Suprapubic skin (tissue), 4 donors: ENCODE measurements around the gene C22orf39. TPM values are rescaled to one million over a fixed set of nuclear protein-coding genes. Genes with fewer than 3 reads are reported as not detected.

Source experiments
- DNase-seq, 2 donors: peaks; one replicate each; pipeline ENCODE4 v3.0.0-alpha.2; 2019; ENCODE audit warnings: low spot score in 2 of 2
- H3K27ac ChIP-seq: fragments of 200-600 bp; sonication (generic); one replicate; pipeline ENCODE4 v1.5.1; 2019
- H3K27me3 ChIP-seq: fragments of 200-600 bp; sonication (generic); one replicate; pipeline ENCODE4 v1.5.1; 2019
- H3K36me3 ChIP-seq: fragments of 200-600 bp; sonication (generic); one replicate; pipeline ENCODE4 v1.5.1; 2019
- H3K4me1 ChIP-seq: fragments of 200-600 bp; sonication (generic); one replicate; pipeline ENCODE4 v1.5.1; 2019
- H3K4me3 ChIP-seq: fragments of 200-600 bp; sonication (generic); one replicate; pipeline ENCODE4 v1.5.1; 2019; ENCODE audit warnings: mild to moderate bottlenecking
- H3K9me3 ChIP-seq: fragments of 200-600 bp; sonication (generic); one replicate; pipeline ENCODE4 v1.5.1; 2019
- EP300 ChIP-seq: sonication (generic); formaldehyde crosslinking; IDR thresholded peaks from one replicate; pipeline ENCODE4 v1.6.1; 2017; ENCODE audit warnings: antibody characterized with exemption
- POLR2A ChIP-seq, 2 donors: fragments of 450-650 bp; IDR thresholded peaks; one replicate each; pipeline ENCODE4 v1.6.1; 2017; ENCODE audit warnings: antibody characterized with exemption in 2 of 2, mild to moderate bottlenecking in 2 of 2, moderate library complexity in 2 of 2
- POLR2AphosphoS5 ChIP-seq, 3 donors: sonication (generic); formaldehyde crosslinking; IDR thresholded peaks; one replicate each; pipeline ENCODE4 v1.6.1; 2017; ENCODE audit warnings: antibody characterized with exemption in 3 of 3
- WGBS: methylation state at CpG from one replicate; pipeline ENCODE4 v1.1.5; 2018; 5-methylcytosine and 5-hydroxymethylcytosine counted together
- total RNA-seq, 4 donors: library from RNA; depleted of rRNA; stranded (reverse); fragments of >200 nt; gene quantifications; one replicate each; pipeline ENCODE4 v1.1.0, GENCODE V29; 2016
- TF ChIP-seq, protein P1 (sequence below), 2 donors: fragments of 200-600 bp in 1 of 2; fragments of 450-650 bp in 1 of 2; sonication (generic) in 1 of 2; IDR thresholded peaks; one replicate each; pipeline ENCODE4 v1.5.1; 2016 to 2019; ENCODE audit warnings: antibody characterized with exemption in 2 of 2, mild to moderate bottlenecking in 1 of 2, moderate library complexity in 1 of 2

C22orf39 gene
- total RNA-seq, 4 donors from 2014 or later: 49.4 to 67.0 (median 51.7) TPM

DNA sequence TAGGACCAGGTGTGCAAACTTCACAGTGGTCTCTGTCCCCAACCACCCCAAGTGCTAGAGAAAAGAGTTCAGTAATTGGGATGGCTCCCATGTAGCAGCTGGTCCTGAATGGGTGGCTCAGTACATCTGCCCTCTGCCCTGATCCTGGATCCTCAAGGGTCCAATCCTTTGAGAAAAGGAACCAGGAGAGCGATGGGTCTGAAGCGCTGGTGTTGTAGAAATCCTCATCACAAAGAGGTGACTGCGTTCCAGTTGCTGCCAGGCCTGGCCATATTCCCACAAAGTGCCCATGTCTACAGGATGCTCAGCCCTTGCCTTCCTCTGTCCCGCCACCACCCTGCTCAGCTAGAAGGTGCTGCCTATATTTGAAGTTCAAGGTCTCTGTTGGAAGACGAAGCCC, 6.2 kb upstream of the C22orf39 start:
- H3K36me3 ChIP-seq: peaks cover 74% of the 10 kb centered on the region
- no peak for DNase-seq
- TF ChIP-seq EP300 (no peak), POLR2A (IDR thresholded peaks at IDR 0.05) (no peak), POLR2AphosphoS5 (IDR thresholded peaks at IDR 0.05) (no peak)
- TF ChIP-seq, protein P1, sequence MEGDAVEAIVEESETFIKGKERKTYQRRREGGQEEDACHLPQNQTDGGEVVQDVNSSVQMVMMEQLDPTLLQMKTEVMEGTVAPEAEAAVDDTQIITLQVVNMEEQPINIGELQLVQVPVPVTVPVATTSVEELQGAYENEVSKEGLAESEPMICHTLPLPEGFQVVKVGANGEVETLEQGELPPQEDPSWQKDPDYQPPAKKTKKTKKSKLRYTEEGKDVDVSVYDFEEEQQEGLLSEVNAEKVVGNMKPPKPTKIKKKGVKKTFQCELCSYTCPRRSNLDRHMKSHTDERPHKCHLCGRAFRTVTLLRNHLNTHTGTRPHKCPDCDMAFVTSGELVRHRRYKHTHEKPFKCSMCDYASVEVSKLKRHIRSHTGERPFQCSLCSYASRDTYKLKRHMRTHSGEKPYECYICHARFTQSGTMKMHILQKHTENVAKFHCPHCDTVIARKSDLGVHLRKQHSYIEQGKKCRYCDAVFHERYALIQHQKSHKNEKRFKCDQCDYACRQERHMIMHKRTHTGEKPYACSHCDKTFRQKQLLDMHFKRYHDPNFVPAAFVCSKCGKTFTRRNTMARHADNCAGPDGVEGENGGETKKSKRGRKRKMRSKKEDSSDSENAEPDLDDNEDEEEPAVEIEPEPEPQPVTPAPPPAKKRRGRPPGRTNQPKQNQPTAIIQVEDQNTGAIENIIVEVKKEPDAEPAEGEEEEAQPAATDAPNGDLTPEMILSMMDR (IDR thresholded peaks at IDR 0.05): no peak

DNA sequence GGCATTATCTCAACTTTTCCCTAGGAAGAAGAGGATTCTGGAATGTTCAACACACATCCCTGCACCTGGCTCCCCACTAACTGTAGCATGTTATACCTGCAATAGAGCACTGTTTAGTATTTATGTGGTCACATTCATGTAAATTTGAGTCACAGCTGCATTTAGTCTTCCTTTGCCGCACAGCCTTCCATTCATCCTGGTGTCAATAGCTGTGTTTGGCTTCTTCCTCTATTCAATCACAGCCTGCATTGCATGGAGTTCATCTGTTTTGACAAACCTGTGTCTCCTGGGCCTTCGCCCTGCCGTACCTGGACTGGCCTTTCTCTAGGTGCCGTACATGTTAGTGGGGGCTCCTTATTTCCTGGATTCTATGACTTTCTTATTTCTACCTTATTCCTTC, 4.1 kb upstream of the C22orf39 start:
- H3K4me3 ChIP-seq: no peak overlapping the region
- peaks cover 53% of the 10 kb centered on the region for H3K36me3 ChIP-seq
- H3K9me3 ChIP-seq: no peaks in the 10 kb centered on the region
- no peaks in the 10 kb centered on the region for H3K27me3 ChIP-seq
- no peak for TF ChIP-seq POLR2AphosphoS5 (IDR thresholded peaks at IDR 0.05)
- TF ChIP-seq, protein P1 (IDR thresholded peaks at IDR 0.05): no peak
- TF ChIP-seq POLR2A (IDR thresholded peaks at IDR 0.05): no peak
- TF ChIP-seq EP300: no peak
- no peak overlapping the region for H3K27ac ChIP-seq
- peaks cover 13% of the 10 kb centered on the region for H3K4me1 ChIP-seq
- DNase-seq: no peak
- WGBS: 95% methylated on average over 4 of the region's 4 CpGs

More for the DNA sequence above, 6.2 kb upstream of the C22orf39 start:
- WGBS: 96% methylated on average over 5 of the region's 5 CpGs
- Histone ChIP-seq H3K4me1 (peaks cover 3% of the 10 kb centered on the region), H3K9me3 (no peaks in the 10 kb centered on the region), H3K4me3 (no peak overlapping the region), H3K27ac (no peak overlapping the region), H3K27me3 (no peaks in the 10 kb centered on the region)

DNA sequence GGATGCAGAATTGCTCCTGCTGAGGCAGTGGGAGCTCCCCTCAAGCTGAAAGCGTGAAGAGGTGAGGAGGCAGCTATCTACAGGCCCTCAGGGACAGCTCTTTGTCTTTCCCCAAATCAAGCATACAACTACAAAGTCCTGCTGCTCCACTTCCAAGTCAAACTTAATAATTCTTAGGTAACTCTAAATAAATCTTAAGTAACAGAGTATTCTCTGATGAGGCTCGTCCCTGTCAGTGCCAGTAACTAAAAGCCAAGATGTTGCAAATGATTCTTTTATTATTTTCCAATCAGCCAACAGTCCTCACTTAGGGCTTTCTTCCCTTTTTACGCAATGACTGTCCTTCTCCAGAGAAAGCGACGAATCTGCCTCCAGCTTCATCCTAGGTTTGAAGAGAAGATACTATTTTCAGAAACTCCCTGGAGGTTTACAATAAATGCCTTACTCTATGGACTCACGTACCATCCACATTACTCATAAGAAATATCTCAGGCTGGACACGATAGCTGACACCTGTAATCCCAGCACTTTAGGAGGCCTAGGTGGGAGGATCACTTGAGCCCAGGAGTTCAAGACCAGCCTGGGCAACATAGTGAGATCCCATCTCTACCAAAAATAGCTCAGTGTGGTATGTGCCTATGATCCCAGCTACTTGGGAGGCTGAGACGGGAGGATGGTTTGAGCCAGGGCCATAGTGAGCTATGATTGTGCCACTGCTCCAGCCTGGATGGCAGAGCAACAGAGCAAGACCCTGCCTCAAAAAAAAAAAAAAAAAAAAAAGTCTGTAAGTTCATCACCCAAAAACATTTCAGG, 3.1 kb upstream of the C22orf39 start:
- TF ChIP-seq EP300 (no peak), POLR2AphosphoS5 (IDR thresholded peaks at IDR 0.05) (no peak), POLR2A (IDR thresholded peaks at IDR 0.05) (no peak)
- TF ChIP-seq, protein P1 (IDR thresholded peaks at IDR 0.05): no peak
- no peaks in the 10 kb centered on the region for H3K27me3 ChIP-seq
- no peak overlapping the region for H3K4me3 ChIP-seq
- WGBS: 89% methylated on average over 8 of the region's 8 CpGs
- H3K9me3 ChIP-seq: no peaks in the 10 kb centered on the region
- peaks cover 23% of the 10 kb centered on the region for H3K4me1 ChIP-seq
- peaks cover 43% of the 10 kb centered on the region for H3K36me3 ChIP-seq
- no peak for DNase-seq
- no peak overlapping the region for H3K27ac ChIP-seq

GRCh38 chr22:19449422-19449767, 1.9 kb upstream of the C22orf39 start:
- no peak for DNase-seq
- H3K27ac ChIP-seq: no peak overlapping the region
- H3K4me3 ChIP-seq: no peak overlapping the region
- H3K36me3 ChIP-seq: peaks cover 32% of the 10 kb centered on the region
- no peaks in the 10 kb centered on the region for H3K9me3 ChIP-seq
- TF ChIP-seq EP300 (no peak), POLR2A (IDR thresholded peaks at IDR 0.05) (no peak), POLR2AphosphoS5 (IDR thresholded peaks at IDR 0.05) (no peak)
- TF ChIP-seq, protein P1 (IDR thresholded peaks at IDR 0.05): no peak
- WGBS: 57% methylated on average over 2 of the region's 2 CpGs
- peaks cover 30% of the 10 kb centered on the region for H3K4me1 ChIP-seq
- no peaks in the 10 kb centered on the region for H3K27me3 ChIP-seq

DNA sequence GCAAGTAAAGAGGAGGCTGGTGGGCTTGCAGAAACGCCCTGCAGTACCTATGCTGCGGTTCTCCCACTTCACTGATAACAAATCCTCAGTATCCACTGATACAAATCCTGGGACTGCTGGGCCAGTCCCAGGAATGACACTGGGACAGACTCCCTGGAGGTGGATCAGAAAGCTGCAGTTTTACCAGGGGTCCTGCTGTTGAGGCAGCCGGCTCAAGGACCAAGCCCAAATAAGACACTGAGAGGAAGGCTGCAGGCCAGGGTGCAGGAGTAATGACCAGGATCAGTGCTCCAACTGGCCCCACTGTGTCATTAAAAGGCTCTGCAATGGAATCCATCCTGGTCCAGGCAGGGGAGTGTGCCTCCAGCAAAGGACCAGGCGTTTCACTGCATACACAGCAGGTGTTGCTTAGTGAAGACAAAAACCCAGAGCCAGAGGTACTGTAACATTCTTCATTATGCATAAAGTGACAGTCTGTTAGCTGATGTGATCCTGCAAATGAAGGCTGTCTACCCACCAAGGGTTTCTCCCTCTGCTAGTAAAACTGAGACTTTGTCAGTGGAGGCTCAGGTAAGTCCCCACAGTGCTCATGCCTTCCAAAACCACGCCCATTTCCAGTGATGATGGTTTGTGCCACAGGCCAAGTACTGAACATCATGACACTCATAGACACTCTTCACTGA, 1.4 kb upstream of the C22orf39 start:
- H3K4me1 ChIP-seq: peaks cover 30% of the 10 kb centered on the region
- no peak overlapping the region for H3K4me3 ChIP-seq
- peaks cover 32% of the 10 kb centered on the region for H3K36me3 ChIP-seq
- H3K9me3 ChIP-seq: no peaks in the 10 kb centered on the region
- DNase-seq: no peak
- TF ChIP-seq POLR2A (IDR thresholded peaks at IDR 0.05): no peak
- TF ChIP-seq EP300: no peak
- TF ChIP-seq, protein P1 (IDR thresholded peaks at IDR 0.05): no peak
- no peak for TF ChIP-seq POLR2AphosphoS5 (IDR thresholded peaks at IDR 0.05)
- H3K27me3 ChIP-seq: no peaks in the 10 kb centered on the region
- WGBS: 60% methylated on average over 4 of the region's 5 CpGs
- no peak overlapping the region for H3K27ac ChIP-seq
